GM19372 (cell line): ENCODE measurements around the gene GAGE12C.
"Not testable (repeated sequence)": the region's sequence is repeated elsewhere in the genome, so short reads cannot be mapped to it uniquely, and the experiment has no call there.

ENCODE experiments used
- ATAC-seq: cut with Tn5 transposase; IDR thresholded peaks from one replicate; pipeline ENCODE4 v1.9.1; 2021; ENCODE audit warnings: mild to moderate bottlenecking, low read depth, moderate library complexity; ENCODE audit not compliant: unreplicated experiment

The GAGE12C gene, protein sequence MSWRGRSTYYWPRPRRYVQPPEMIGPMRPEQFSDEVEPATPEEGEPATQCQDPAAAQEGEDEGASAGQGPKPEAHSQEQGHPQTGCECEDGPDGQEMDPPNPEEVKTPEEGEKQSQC

DNA sequence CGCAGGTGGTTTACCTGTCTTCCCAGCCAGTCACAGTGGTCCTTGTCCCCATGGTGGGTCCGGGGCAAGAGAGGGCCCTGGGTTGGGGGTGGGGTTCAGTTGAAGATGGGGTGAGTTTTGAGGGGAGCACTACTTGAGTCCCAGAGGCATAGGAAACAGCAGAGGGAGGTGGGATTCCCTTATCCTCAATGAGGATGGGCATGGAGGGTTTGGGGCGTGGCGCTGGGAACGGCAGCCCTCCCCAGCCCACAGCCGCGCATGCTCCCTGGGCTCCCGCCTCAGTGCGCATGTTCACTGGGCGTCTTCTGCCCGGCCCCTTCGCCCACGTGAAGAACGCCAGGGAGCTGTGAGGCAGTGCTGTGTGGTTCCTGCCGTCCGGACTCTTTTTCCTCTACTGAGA lies at the start of gene GAGE12C:
GAGE12C (plus strand) TSS at position 301 of the 400 bp plus-strand sequence. CDS start 1,155 bp downstream, outside the sequence.
- not testable (repeated sequence) for ATAC-seq

DNA sequence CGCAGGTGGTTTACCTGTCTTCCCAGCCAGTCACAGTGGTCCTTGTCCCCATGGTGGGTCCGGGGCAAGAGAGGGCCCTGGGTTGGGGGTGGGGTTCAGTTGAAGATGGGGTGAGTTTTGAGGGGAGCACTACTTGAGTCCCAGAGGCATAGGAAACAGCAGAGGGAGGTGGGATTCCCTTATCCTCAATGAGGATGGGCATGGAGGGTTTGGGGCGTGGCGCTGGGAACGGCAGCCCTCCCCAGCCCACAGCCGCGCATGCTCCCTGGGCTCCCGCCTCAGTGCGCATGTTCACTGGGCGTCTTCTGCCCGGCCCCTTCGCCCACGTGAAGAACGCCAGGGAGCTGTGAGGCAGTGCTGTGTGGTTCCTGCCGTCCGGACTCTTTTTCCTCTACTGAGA lies 9.5 kb downstream of the GAGE12C start, which contains the start of gene GAGE12D:
GAGE12D (plus strand) TSS at position 301 of the 400 bp plus-strand sequence. CDS start 1,155 bp downstream, outside the sequence.
- not testable (repeated sequence) for ATAC-seq

DNA sequence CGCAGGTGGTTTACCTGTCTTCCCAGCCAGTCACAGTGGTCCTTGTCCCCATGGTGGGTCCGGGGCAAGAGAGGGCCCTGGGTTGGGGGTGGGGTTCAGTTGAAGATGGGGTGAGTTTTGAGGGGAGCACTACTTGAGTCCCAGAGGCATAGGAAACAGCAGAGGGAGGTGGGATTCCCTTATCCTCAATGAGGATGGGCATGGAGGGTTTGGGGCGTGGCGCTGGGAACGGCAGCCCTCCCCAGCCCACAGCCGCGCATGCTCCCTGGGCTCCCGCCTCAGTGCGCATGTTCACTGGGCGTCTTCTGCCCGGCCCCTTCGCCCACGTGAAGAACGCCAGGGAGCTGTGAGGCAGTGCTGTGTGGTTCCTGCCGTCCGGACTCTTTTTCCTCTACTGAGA lies 19.0 kb downstream of the GAGE12C start, which contains the start of gene GAGE12E:
GAGE12E (plus strand) TSS at position 301 of the 400 bp plus-strand sequence. CDS start 1,155 bp downstream, outside the sequence.
- ATAC-seq: not testable (repeated sequence)

DNA sequence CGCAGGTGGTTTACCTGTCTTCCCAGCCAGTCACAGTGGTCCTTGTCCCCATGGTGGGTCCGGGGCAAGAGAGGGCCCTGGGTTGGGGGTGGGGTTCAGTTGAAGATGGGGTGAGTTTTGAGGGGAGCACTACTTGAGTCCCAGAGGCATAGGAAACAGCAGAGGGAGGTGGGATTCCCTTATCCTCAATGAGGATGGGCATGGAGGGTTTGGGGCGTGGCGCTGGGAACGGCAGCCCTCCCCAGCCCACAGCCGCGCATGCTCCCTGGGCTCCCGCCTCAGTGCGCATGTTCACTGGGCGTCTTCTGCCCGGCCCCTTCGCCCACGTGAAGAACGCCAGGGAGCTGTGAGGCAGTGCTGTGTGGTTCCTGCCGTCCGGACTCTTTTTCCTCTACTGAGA lies 28.6 kb downstream of the GAGE12C start, which contains the start of gene GAGE12F:
GAGE12F (plus strand) TSS at position 301 of the 400 bp plus-strand sequence. CDS start 1,155 bp downstream, outside the sequence.
- ATAC-seq: not testable (repeated sequence)

DNA sequence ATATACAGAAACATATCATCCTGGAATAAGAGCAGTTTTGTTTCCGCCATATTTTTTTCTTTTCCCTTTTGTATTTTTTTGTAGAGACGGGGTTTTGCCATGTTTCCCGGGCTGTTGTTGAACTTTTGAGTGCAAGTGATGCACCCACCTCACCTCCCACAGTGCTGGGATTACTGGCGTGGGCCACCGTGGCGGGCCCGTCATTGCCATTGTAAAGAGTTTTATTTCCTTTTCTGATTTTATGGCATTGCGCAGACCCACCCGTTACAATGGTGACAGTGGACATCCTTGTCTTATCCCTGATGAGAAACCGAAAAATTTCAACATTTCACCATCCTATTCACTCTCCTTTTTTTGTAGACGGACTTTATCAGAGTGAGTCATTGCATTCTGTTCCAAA lies 36.8 kb downstream of the GAGE12C start:
- not testable (repeated sequence) for ATAC-seq

DNA sequence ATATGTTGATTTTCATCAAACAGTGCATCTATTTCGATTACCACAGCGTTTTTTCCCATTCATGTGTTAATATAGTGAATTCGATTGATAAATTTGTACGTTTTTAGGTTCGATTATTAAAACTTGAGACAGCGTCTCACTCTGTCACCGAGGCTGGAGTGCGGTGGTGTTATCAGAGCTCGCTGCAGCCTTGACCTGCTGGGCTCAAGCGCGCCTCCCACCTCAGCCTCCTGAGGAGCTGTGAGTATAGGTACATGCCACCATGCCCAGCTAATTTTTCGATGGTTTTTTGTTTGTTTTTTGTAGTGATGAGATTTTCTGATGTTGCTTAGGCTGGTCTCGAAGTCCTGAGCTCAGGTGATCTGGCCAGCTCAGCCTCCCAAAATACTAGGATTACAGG lies 37.2 kb downstream of the GAGE12C start:
- ATAC-seq: not testable (repeated sequence)

DNA sequence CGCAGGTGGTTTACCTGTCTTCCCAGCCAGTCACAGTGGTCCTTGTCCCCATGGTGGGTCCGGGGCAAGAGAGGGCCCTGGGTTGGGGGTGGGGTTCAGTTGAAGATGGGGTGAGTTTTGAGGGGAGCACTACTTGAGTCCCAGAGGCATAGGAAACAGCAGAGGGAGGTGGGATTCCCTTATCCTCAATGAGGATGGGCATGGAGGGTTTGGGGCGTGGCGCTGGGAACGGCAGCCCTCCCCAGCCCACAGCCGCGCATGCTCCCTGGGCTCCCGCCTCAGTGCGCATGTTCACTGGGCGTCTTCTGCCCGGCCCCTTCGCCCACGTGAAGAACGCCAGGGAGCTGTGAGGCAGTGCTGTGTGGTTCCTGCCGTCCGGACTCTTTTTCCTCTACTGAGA lies 38.1 kb downstream of the GAGE12C start, which contains the start of gene GAGE12G:
GAGE12G (plus strand) TSS at position 301 of the 400 bp plus-strand sequence. CDS start 1,155 bp downstream, outside the sequence.
- ATAC-seq: not testable (repeated sequence)

DNA sequence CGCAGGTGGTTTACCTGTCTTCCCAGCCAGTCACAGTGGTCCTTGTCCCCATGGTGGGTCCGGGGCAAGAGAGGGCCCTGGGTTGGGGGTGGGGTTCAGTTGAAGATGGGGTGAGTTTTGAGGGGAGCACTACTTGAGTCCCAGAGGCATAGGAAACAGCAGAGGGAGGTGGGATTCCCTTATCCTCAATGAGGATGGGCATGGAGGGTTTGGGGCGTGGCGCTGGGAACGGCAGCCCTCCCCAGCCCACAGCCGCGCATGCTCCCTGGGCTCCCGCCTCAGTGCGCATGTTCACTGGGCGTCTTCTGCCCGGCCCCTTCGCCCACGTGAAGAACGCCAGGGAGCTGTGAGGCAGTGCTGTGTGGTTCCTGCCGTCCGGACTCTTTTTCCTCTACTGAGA lies 47.7 kb downstream of the GAGE12C start, which contains the start of gene GAGE12H:
GAGE12H (plus strand) TSS at position 301 of the 400 bp plus-strand sequence. CDS start 1,155 bp downstream, outside the sequence.
- not testable (repeated sequence) for ATAC-seq
